ENCODE data around the gene MCCC2. TPM values are rescaled to one million over a fixed set of nuclear protein-coding genes. Genes with fewer than 3 reads are reported as not detected.

Gene MCCC2
- total and polyA plus RNA-seq, 2 of the 8 experiments (the other 6 are each of a cell fraction or from before 2014, with no cell fraction given): 71.7 to 86.6 TPM

DNA sequence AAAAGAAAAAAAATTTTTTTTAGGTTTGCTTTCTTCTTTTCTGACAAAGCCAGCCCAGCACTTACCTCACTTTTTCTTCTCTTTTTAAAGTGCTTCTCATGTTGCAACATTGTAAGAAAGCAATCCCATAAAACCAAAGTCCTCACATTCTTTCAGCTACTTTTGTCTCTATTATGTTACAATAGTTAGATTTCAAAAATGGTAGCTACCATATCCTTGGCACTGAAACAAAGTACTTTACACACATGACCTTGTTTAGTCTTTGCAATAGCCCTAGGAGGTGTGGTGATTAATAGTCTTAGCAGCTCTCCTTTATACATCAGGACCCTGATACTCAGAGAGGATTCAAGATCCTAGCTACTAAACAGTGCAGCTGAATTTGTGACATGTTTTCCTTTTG, 108.5 kb downstream of the MCCC2 start:
- H3K18ac ChIP-seq (ENCODE audit: extremely low read depth, low read length): no peak overlapping the region
- H2AK5ac ChIP-seq (ENCODE audit: low read depth, low read length): no peak overlapping the region
- no peak for DNase-seq (ENCODE audit: low read depth in 1 of 2, low spot score in 2 of 2)
- H3K27me3 ChIP-seq (replicated peaks in 1 of 4; ENCODE audit: control insufficient read depth in 3 of 4, extremely low read depth in 1 of 4, insufficient read depth in 3 of 4, low read length in 3 of 4): no peaks in the 10 kb centered on the region; a peak in 1 of 7 replicates
- peaks cover 0 to 4% (median 0%) of the 10 kb centered on the region in 4 experiments; a peak in 3 of 7 replicates for H3K4me1 ChIP-seq (replicated peaks in 1 of 4; ENCODE audit: control insufficient read depth in 3 of 4, insufficient read depth in 4 of 4, low read length in 3 of 4)
- no peak overlapping the region for H3K56ac ChIP-seq (replicated peaks; ENCODE audit: insufficient read length, low read depth, low read length)
- H3K23ac ChIP-seq (ENCODE audit: insufficient read length): no peak overlapping the region
- FAIRE-seq: no peak
- H2BK20ac ChIP-seq (ENCODE audit: low read length): no peak overlapping the region
- H2AFZ ChIP-seq (ENCODE audit: low read length): no peak overlapping the region
- H4K20me1 ChIP-seq (replicated peaks in 1 of 2; ENCODE audit: control insufficient read depth in 1 of 2, insufficient read depth in 2 of 2, low read length in 2 of 2): no peaks in the 10 kb centered on the region
- no peak overlapping the region for H2BK5ac ChIP-seq (ENCODE audit: low read depth, low read length)
- H3K9me3 ChIP-seq (ENCODE audit: insufficient read depth in 2 of 2, low read depth in 1 of 2, low read length in 1 of 2): no peaks in the 10 kb centered on the region
- H4K8ac ChIP-seq (ENCODE audit: extremely low read depth, insufficient read depth, low read length): no peak overlapping the region
- H3K4me2 ChIP-seq (ENCODE audit: insufficient read depth in 1 of 2, low read depth in 2 of 2, low read length in 2 of 2): no peak overlapping the region
- no peaks in the 10 kb centered on the region for H3K36me3 ChIP-seq (ENCODE audit: control insufficient read depth in 2 of 4, insufficient read depth in 4 of 4, low read length in 3 of 4)
- ChIA-PET POLR2A (ENCODE audit: partially characterized antibody) (interaction anchor here (1.0 kb wide), 1 partner anchor 9 kb away, joined by 3 read pairs; no protein-coding TSS in a partner anchor), CTCF (ENCODE audit: partially characterized antibody) (interaction anchor here (0.6 to 5.5 kb wide), 6 partner anchors 11 to 440 kb away, joined by 3 to 58 read pairs (median 4); no protein-coding TSS in a partner anchor)
- no peak overlapping the region for H2BK15ac ChIP-seq (ENCODE audit: low read length)
- H3K79me2 ChIP-seq (ENCODE audit: control insufficient read depth in 1 of 2, insufficient read depth in 2 of 2, low read length in 2 of 2): no peaks in the 10 kb centered on the region
- no peak overlapping the region for H3K27ac ChIP-seq (ENCODE audit: low read depth, low read length)
- H3K9ac ChIP-seq (replicated peaks in 1 of 4; ENCODE audit: extremely low read depth in 1 of 4, low read depth in 3 of 4, low read length in 3 of 4): no peak overlapping the region
- no peak for TF ChIP-seq ASH2L (IDR thresholded peaks at IDR 0.05; ENCODE audit: low read length)
- TF ChIP-seq CEBPB (IDR thresholded peaks at IDR 0.05; ENCODE audit: low read depth, low read length): no peak
- no peak for TF ChIP-seq ZNF274 (IDR thresholded peaks at IDR 0.05; ENCODE audit: borderline replicate concordance, extremely low read depth, low read length)
- TF ChIP-seq JUN (IDR thresholded peaks at IDR 0.05; ENCODE audit: low read depth, low read length): no peak
- TF ChIP-seq SAP30 (IDR thresholded peaks at IDR 0.05; ENCODE audit: insufficient read depth, insufficient replicate concordance, low read length): no peak
- TF ChIP-seq NRF1 (IDR thresholded peaks at IDR 0.05; ENCODE audit: low read depth, low read length): no peak
- no peak for TF ChIP-seq TAF1 (IDR thresholded peaks at IDR 0.05; ENCODE audit: low read depth, low read length)
- no peak for TF ChIP-seq TEAD4 (IDR thresholded peaks at IDR 0.05; ENCODE audit: low read depth, low read length)
- no peak for TF ChIP-seq CTBP2 (IDR thresholded peaks at IDR 0.05; ENCODE audit: borderline replicate concordance, insufficient read depth, insufficient read length, low read length)
- TF ChIP-seq FOSL1 (IDR thresholded peaks at IDR 0.05; ENCODE audit: insufficient read depth, low read depth, low read length): no peak
- TF ChIP-seq SIRT6 (IDR thresholded peaks at IDR 0.05; ENCODE audit: low read length): no peak
- no peak for TF ChIP-seq BACH1 (IDR thresholded peaks at IDR 0.05; ENCODE audit: low read length)
- TF ChIP-seq KDM1A (IDR thresholded peaks at IDR 0.05; ENCODE audit: borderline replicate concordance, low read length): no peak
- H3K23me2 ChIP-seq (ENCODE audit: low read depth, low read length): no peaks in the 10 kb centered on the region
- H4K91ac ChIP-seq (replicated peaks; ENCODE audit: insufficient read length, low read length): no peak overlapping the region
- no peak overlapping the region for H2BK120ac ChIP-seq (replicated peaks; ENCODE audit: low read depth, low read length)
- H4K5ac ChIP-seq (ENCODE audit: insufficient read length, low read depth, low read length): no peak overlapping the region
- no peak overlapping the region for H3K4ac ChIP-seq (replicated peaks; ENCODE audit: insufficient read length, low read depth, low read length)
- H3K79me1 ChIP-seq (ENCODE audit: low read depth, low read length): no peaks in the 10 kb centered on the region
- no peak overlapping the region for H2BK12ac ChIP-seq (ENCODE audit: low read depth, low read length)
- no peak overlapping the region for H3K4me3 ChIP-seq (ENCODE audit: extremely low read depth in 1 of 4, insufficient read depth in 2 of 4, low read depth in 3 of 4, low read length in 4 of 4)
- H3K14ac ChIP-seq (ENCODE audit: insufficient read length): no peak overlapping the region

Measured in H1 (cell line).